Keratinocyte (primary cell): ENCODE results near the gene LSM14A. TPM values are rescaled to one million over a fixed set of nuclear protein-coding genes. Genes with fewer than 3 reads are reported as not detected.

Experiments used
- DNase-seq: peaks from one replicate; pipeline ENCODE4 v3.0.0-alpha.2; 2011; ENCODE audit warnings: low read depth, missing footprints, low spot score
- FAIRE-seq: peaks from 2 replicates; lab custom pipeline; 2011; peaks lifted over from hg19 to GRCh38; lab: Jason Lieb, UNC
- H2AFZ ChIP-seq: 2 replicates; pipeline ENCODE4 v1.6.0; 2012; ENCODE audit warnings: low read length, control low read depth, inconsistent platforms; ENCODE audit not compliant: control insufficient read depth
- H3K27ac ChIP-seq: 2 replicates; pipeline ENCODE4 v1.5.1; 2011; ENCODE audit warnings: low read length; ENCODE audit not compliant: control insufficient read depth, insufficient read depth
- H3K27me3 ChIP-seq: 3 replicates; pipeline ENCODE4 v1.6.0; 2011; ENCODE audit warnings: low read length; ENCODE audit not compliant: control insufficient read depth, insufficient read depth; ENCODE audit errors: extremely low read depth
- H3K36me3 ChIP-seq, 2 experiments: 2 replicates in 1 of 2; 3 replicates in 1 of 2; pipeline ENCODE4 v1.5.1; 2011; ENCODE audit warnings: low read length in 2 of 2, mild to moderate bottlenecking in 1 of 2; ENCODE audit not compliant: control insufficient read depth in 2 of 2, insufficient read depth in 2 of 2; ENCODE audit errors: extremely low read depth in 1 of 2
- H3K4me1 ChIP-seq: 3 replicates; pipeline ENCODE4 v1.5.1; 2011; ENCODE audit warnings: low read length; ENCODE audit not compliant: control insufficient read depth, insufficient read depth; ENCODE audit errors: extremely low read depth
- H3K4me2 ChIP-seq: 3 replicates; pipeline ENCODE4 v1.6.0; 2011; ENCODE audit warnings: low read depth, low read length; ENCODE audit not compliant: control insufficient read depth, insufficient read depth; ENCODE audit errors: extremely low read depth
- H3K4me3 ChIP-seq, 3 experiments: fragments of 200-600 bp in 1 of 3; sonication (generic) in 1 of 3; 2 replicates in 2 of 3; 3 replicates in 1 of 3; pipeline ENCODE4 v1.5.1; 2011 to 2016; ENCODE audit warnings: low read length in 3 of 3, mild to moderate bottlenecking in 3 of 3, control low read depth in 2 of 3, inconsistent platforms in 1 of 3, low read depth in 1 of 3, mixed read lengths in 1 of 3, mixed run types in 1 of 3, moderate library complexity in 1 of 3; ENCODE audit not compliant: control insufficient read depth in 2 of 3, insufficient read depth in 2 of 3; ENCODE audit errors: extremely low read depth in 1 of 3
- H3K79me2 ChIP-seq: 2 replicates; pipeline ENCODE4 v1.6.0; 2012; ENCODE audit warnings: low read length; ENCODE audit not compliant: control insufficient read depth, insufficient read depth
- H3K9ac ChIP-seq: 3 replicates; pipeline ENCODE4 v1.6.0; 2011; ENCODE audit warnings: low read length; ENCODE audit not compliant: control insufficient read depth, insufficient read depth; ENCODE audit errors: extremely low read depth
- H3K9me1 ChIP-seq: 3 replicates; pipeline ENCODE4 v1.6.0; 2011; ENCODE audit warnings: low read length; ENCODE audit not compliant: control insufficient read depth, insufficient read depth; ENCODE audit errors: extremely low read depth
- H3K9me3 ChIP-seq: 2 replicates; pipeline ENCODE4 v1.5.1; 2012; ENCODE audit warnings: low read depth, low read length; ENCODE audit not compliant: control insufficient read depth
- H4K20me1 ChIP-seq: 3 replicates; pipeline ENCODE4 v1.6.0; 2011; ENCODE audit warnings: low read length; ENCODE audit not compliant: control insufficient read depth, insufficient read depth; ENCODE audit errors: extremely low read depth
- EZH2 ChIP-seq: IDR thresholded peaks from one replicate; pipeline ENCODE4 v1.6.1; 2012; ENCODE audit warnings: inconsistent platforms, mild to moderate bottlenecking, low read length, moderate library complexity
- dilution Hi-C: fragments of 300-500 bp; cut with MboI; formaldehyde crosslinking; loops from one replicate; pipeline ENCODE4 v1.7.0; 2020; ENCODE audit warnings: low sequenced_read_pairs; ENCODE audit not compliant: extremely low pct_ligation_motif_present
- polyA plus RNA-seq, 5 experiments: library from polyadenylated mRNA; depleted of rRNA in 3 of 5; stranded (reverse) in 3 of 5; stranded (forward) in 1 of 5; unstranded in 1 of 5; fragments of >200 nt; gene quantifications; 1 replicate in 1 of 5; 2 replicates in 3 of 5; 3 replicates in 1 of 5; pipeline versions ENCODE4 v1.2.1 to v1.2.3, GENCODE V29; 2011 to 2012; ENCODE audit warnings: missing spikeins in 2 of 5, low read depth in 1 of 5, low replicate concordance in 1 of 5
- TF ChIP-seq, protein P1 (sequence below), 3 experiments: IDR thresholded peaks in 1 of 3; conservative IDR thresholded peaks in 1 of 3; optimal IDR thresholded peaks in 1 of 3; 2 replicates in 2 of 3; 3 replicates in 1 of 3; pipeline versions ENCODE3 to v1.5.1; 2011; ENCODE audit warnings: low read length in 3 of 3, mild to moderate bottlenecking in 3 of 3, moderate library complexity in 2 of 3, control low read depth in 1 of 3, inconsistent platforms in 1 of 3; ENCODE audit not compliant: insufficient read depth in 2 of 3; ENCODE audit errors: extremely low read depth in 1 of 3

Gene LSM14A
- polyA plus RNA-seq, 1 donor (not counting 4 experiments of a cell fraction or from before 2014, with no cell fraction given): 103 TPM

GRCh38 chr19:34220472-34221063, 48.3 kb downstream of the LSM14A start:
- peaks cover 18 to 36% of the 10 kb centered on the region in 2 experiments for H3K36me3 ChIP-seq
- peaks cover 3% of the 10 kb centered on the region for H4K20me1 ChIP-seq
- TF ChIP-seq, protein P1, sequence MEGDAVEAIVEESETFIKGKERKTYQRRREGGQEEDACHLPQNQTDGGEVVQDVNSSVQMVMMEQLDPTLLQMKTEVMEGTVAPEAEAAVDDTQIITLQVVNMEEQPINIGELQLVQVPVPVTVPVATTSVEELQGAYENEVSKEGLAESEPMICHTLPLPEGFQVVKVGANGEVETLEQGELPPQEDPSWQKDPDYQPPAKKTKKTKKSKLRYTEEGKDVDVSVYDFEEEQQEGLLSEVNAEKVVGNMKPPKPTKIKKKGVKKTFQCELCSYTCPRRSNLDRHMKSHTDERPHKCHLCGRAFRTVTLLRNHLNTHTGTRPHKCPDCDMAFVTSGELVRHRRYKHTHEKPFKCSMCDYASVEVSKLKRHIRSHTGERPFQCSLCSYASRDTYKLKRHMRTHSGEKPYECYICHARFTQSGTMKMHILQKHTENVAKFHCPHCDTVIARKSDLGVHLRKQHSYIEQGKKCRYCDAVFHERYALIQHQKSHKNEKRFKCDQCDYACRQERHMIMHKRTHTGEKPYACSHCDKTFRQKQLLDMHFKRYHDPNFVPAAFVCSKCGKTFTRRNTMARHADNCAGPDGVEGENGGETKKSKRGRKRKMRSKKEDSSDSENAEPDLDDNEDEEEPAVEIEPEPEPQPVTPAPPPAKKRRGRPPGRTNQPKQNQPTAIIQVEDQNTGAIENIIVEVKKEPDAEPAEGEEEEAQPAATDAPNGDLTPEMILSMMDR (optimal IDR thresholded peaks at IDR 0.05 in 1 of 3, IDR thresholded peaks at IDR 0.05 in 1 of 3, conservative IDR thresholded peaks at IDR 0.05 in 1 of 3; ENCODE audit: extremely low read depth in 1 of 3, insufficient read depth in 2 of 3, low read length in 3 of 3): peak; percentile 69 to 75 (median 75)
- TF ChIP-seq EZH2: no peak
- DNase-seq: peak; percentile 30
- H3K4me1 ChIP-seq: peaks cover 11% of the 10 kb centered on the region
- H3K4me2 ChIP-seq: no peak overlapping the region
- no peak overlapping the region for H3K4me3 ChIP-seq
- no peak overlapping the region for H3K9ac ChIP-seq
- no peak overlapping the region for H3K27ac ChIP-seq
- H3K9me3 ChIP-seq: no peaks in the 10 kb centered on the region
- H3K79me2 ChIP-seq: peaks cover 3% of the 10 kb centered on the region
- peak; percentile 78 for FAIRE-seq
- H2AFZ ChIP-seq: no peak overlapping the region
- dilution Hi-C loops: no loop called here
- no peaks in the 10 kb centered on the region for H3K9me1 ChIP-seq
- H3K27me3 ChIP-seq: no peaks in the 10 kb centered on the region

- no peak for TF ChIP-seq EZH2
- TF ChIP-seq, protein P1 (optimal IDR thresholded peaks at IDR 0.05 in 1 of 3, IDR thresholded peaks at IDR 0.05 in 1 of 3, conservative IDR thresholded peaks at IDR 0.05 in 1 of 3; ENCODE audit: extremely low read depth in 1 of 3, insufficient read depth in 2 of 3, low read length in 3 of 3): no peak
- dilution Hi-C loops: no loop called here
- FAIRE-seq: no peak
- H2AFZ ChIP-seq: no peak overlapping the region
- H3K9ac ChIP-seq: no peak overlapping the region
- peaks cover 3% of the 10 kb centered on the region for H4K20me1 ChIP-seq
- peaks cover 3% of the 10 kb centered on the region for H3K79me2 ChIP-seq
- H3K4me3 ChIP-seq: no peak overlapping the region
- DNase-seq: no peak
- no peaks in the 10 kb centered on the region for H3K27me3 ChIP-seq
- H3K4me1 ChIP-seq: peaks cover 11% of the 10 kb centered on the region
- no peaks in the 10 kb centered on the region for H3K9me3 ChIP-seq
- no peak overlapping the region for H3K4me2 ChIP-seq
- H3K36me3 ChIP-seq: peaks cover 20 to 45% of the 10 kb centered on the region in 2 experiments
- H3K27ac ChIP-seq: no peak overlapping the region
- H3K9me1 ChIP-seq: no peaks in the 10 kb centered on the region
These were observed 50.1 kb downstream of the LSM14A start for GRCh38 chr19:34222386-34222785.
